Keratinocyte (primary cell): Measurements from ENCODE around the gene CHL1. TPM values are rescaled to one million over a fixed set of nuclear protein-coding genes. Genes with fewer than 3 reads are reported as not detected.

Experiments used
- DNase-seq: peaks from one replicate; pipeline ENCODE4 v3.0.0-alpha.2; 2011; ENCODE audit warnings: low read depth, missing footprints, low spot score
- FAIRE-seq: peaks from 2 replicates; lab custom pipeline; 2011; peaks lifted over from hg19 to GRCh38; lab: Jason Lieb, UNC
- H2AFZ ChIP-seq: 2 replicates; pipeline ENCODE4 v1.6.0; 2012; ENCODE audit warnings: low read length, control low read depth, inconsistent platforms; ENCODE audit not compliant: control insufficient read depth
- H3K27ac ChIP-seq: 2 replicates; pipeline ENCODE4 v1.5.1; 2011; ENCODE audit warnings: low read length; ENCODE audit not compliant: control insufficient read depth, insufficient read depth
- H3K27me3 ChIP-seq: 3 replicates; pipeline ENCODE4 v1.6.0; 2011; ENCODE audit warnings: low read length; ENCODE audit not compliant: control insufficient read depth, insufficient read depth; ENCODE audit errors: extremely low read depth
- H3K36me3 ChIP-seq, 2 experiments: 2 replicates in 1 of 2; 3 replicates in 1 of 2; pipeline ENCODE4 v1.5.1; 2011; ENCODE audit warnings: low read length in 2 of 2, mild to moderate bottlenecking in 1 of 2; ENCODE audit not compliant: control insufficient read depth in 2 of 2, insufficient read depth in 2 of 2; ENCODE audit errors: extremely low read depth in 1 of 2
- H3K4me1 ChIP-seq: 3 replicates; pipeline ENCODE4 v1.5.1; 2011; ENCODE audit warnings: low read length; ENCODE audit not compliant: control insufficient read depth, insufficient read depth; ENCODE audit errors: extremely low read depth
- H3K4me2 ChIP-seq: 3 replicates; pipeline ENCODE4 v1.6.0; 2011; ENCODE audit warnings: low read depth, low read length; ENCODE audit not compliant: control insufficient read depth, insufficient read depth; ENCODE audit errors: extremely low read depth
- H3K4me3 ChIP-seq, 3 experiments: fragments of 200-600 bp in 1 of 3; sonication (generic) in 1 of 3; 2 replicates in 2 of 3; 3 replicates in 1 of 3; pipeline ENCODE4 v1.5.1; 2011 to 2016; ENCODE audit warnings: low read length in 3 of 3, mild to moderate bottlenecking in 3 of 3, control low read depth in 2 of 3, inconsistent platforms in 1 of 3, low read depth in 1 of 3, mixed read lengths in 1 of 3, mixed run types in 1 of 3, moderate library complexity in 1 of 3; ENCODE audit not compliant: control insufficient read depth in 2 of 3, insufficient read depth in 2 of 3; ENCODE audit errors: extremely low read depth in 1 of 3
- H3K79me2 ChIP-seq: 2 replicates; pipeline ENCODE4 v1.6.0; 2012; ENCODE audit warnings: low read length; ENCODE audit not compliant: control insufficient read depth, insufficient read depth
- H3K9ac ChIP-seq: 3 replicates; pipeline ENCODE4 v1.6.0; 2011; ENCODE audit warnings: low read length; ENCODE audit not compliant: control insufficient read depth, insufficient read depth; ENCODE audit errors: extremely low read depth
- H3K9me1 ChIP-seq: 3 replicates; pipeline ENCODE4 v1.6.0; 2011; ENCODE audit warnings: low read length; ENCODE audit not compliant: control insufficient read depth, insufficient read depth; ENCODE audit errors: extremely low read depth
- H3K9me3 ChIP-seq: 2 replicates; pipeline ENCODE4 v1.5.1; 2012; ENCODE audit warnings: low read depth, low read length; ENCODE audit not compliant: control insufficient read depth
- H4K20me1 ChIP-seq: 3 replicates; pipeline ENCODE4 v1.6.0; 2011; ENCODE audit warnings: low read length; ENCODE audit not compliant: control insufficient read depth, insufficient read depth; ENCODE audit errors: extremely low read depth
- CTCF ChIP-seq, 3 experiments: IDR thresholded peaks in 1 of 3; conservative IDR thresholded peaks in 1 of 3; optimal IDR thresholded peaks in 1 of 3; 2 replicates in 2 of 3; 3 replicates in 1 of 3; pipeline versions ENCODE3 to v1.5.1; 2011; ENCODE audit warnings: low read length in 3 of 3, mild to moderate bottlenecking in 3 of 3, moderate library complexity in 2 of 3, control low read depth in 1 of 3, inconsistent platforms in 1 of 3; ENCODE audit not compliant: insufficient read depth in 2 of 3; ENCODE audit errors: extremely low read depth in 1 of 3
- EZH2 ChIP-seq: IDR thresholded peaks from one replicate; pipeline ENCODE4 v1.6.1; 2012; ENCODE audit warnings: inconsistent platforms, mild to moderate bottlenecking, low read length, moderate library complexity
- dilution Hi-C: fragments of 300-500 bp; cut with MboI; formaldehyde crosslinking; loops from one replicate; pipeline ENCODE4 v1.7.0; 2020; ENCODE audit warnings: low sequenced_read_pairs; ENCODE audit not compliant: extremely low pct_ligation_motif_present
- polyA plus RNA-seq, 5 experiments: library from polyadenylated mRNA; depleted of rRNA in 3 of 5; stranded (reverse) in 3 of 5; stranded (forward) in 1 of 5; unstranded in 1 of 5; fragments of >200 nt; gene quantifications; 1 replicate in 1 of 5; 2 replicates in 3 of 5; 3 replicates in 1 of 5; pipeline versions ENCODE4 v1.2.1 to v1.2.3, GENCODE V29; 2011 to 2012; ENCODE audit warnings: missing spikeins in 2 of 5, low read depth in 1 of 5, low replicate concordance in 1 of 5

The CHL1 gene
- polyA plus RNA-seq, 1 donor (not counting 4 experiments of a cell fraction or from before 2014, with no cell fraction given) = 0.04 TPM

GRCh38 chr3:374459-374858 lies 177.9 kb downstream of the CHL1 start:
- H3K27ac ChIP-seq = no peak overlapping the region
- H3K36me3 ChIP-seq = no peaks in the 10 kb centered on the region
- DNase-seq (no peak), FAIRE-seq (no peak)
- dilution Hi-C loops = no loop called here
- TF ChIP-seq EZH2 (no peak), CTCF (optimal IDR thresholded peaks at IDR 0.05 in 1 of 3, IDR thresholded peaks at IDR 0.05 in 1 of 3, conservative IDR thresholded peaks at IDR 0.05 in 1 of 3; ENCODE audit: extremely low read depth in 1 of 3, insufficient read depth in 2 of 3, low read length in 3 of 3) (no peak)
- no peaks in the 10 kb centered on the region for H3K9me3 ChIP-seq
- H4K20me1 ChIP-seq = no peaks in the 10 kb centered on the region
- no peak overlapping the region for H2AFZ ChIP-seq
- H3K4me3 ChIP-seq = no peak overlapping the region
- H3K79me2 ChIP-seq = no peaks in the 10 kb centered on the region
- H3K9me1 ChIP-seq = no peaks in the 10 kb centered on the region
- no peak overlapping the region for H3K9ac ChIP-seq
- no peaks in the 10 kb centered on the region for H3K27me3 ChIP-seq
- no peak overlapping the region for H3K4me2 ChIP-seq
- H3K4me1 ChIP-seq = peaks cover 4% of the 10 kb centered on the region

GRCh38 chr3:377158-377561 lies 180.6 kb downstream of the CHL1 start:
- peak overlapping the region; percentile 28 for H2AFZ ChIP-seq
- H3K4me1 ChIP-seq = peaks cover 4% of the 10 kb centered on the region
- H3K27me3 ChIP-seq = no peaks in the 10 kb centered on the region
- peak; percentile 53 for DNase-seq
- H3K4me2 ChIP-seq = peak overlapping the region; percentile 58
- no peaks in the 10 kb centered on the region for H4K20me1 ChIP-seq
- no peaks in the 10 kb centered on the region for H3K9me1 ChIP-seq
- no peak overlapping the region for H3K9ac ChIP-seq
- peak; percentile 68 for FAIRE-seq
- dilution Hi-C loops = no loop called here
- H3K27ac ChIP-seq = no peak overlapping the region
- no peaks in the 10 kb centered on the region for H3K36me3 ChIP-seq
- no peaks in the 10 kb centered on the region for H3K9me3 ChIP-seq
- H3K79me2 ChIP-seq = no peaks in the 10 kb centered on the region
- H3K4me3 ChIP-seq = peak overlapping the region in 1 of 3 experiments; percentile 16
- TF ChIP-seq EZH2 = no peak
- TF ChIP-seq CTCF (optimal IDR thresholded peaks at IDR 0.05 in 1 of 3, IDR thresholded peaks at IDR 0.05 in 1 of 3, conservative IDR thresholded peaks at IDR 0.05 in 1 of 3; ENCODE audit: extremely low read depth in 1 of 3, insufficient read depth in 2 of 3, low read length in 3 of 3) = peak in 2 of 3 experiments; percentile 34 to 49
